Measurements from ENCODE around the gene SARDH. TPM values are rescaled to one million over a fixed set of nuclear protein-coding genes. Genes with fewer than 3 reads are reported as not detected.

SARDH gene
- total RNA-seq, 4 donors from 2014 or later, result 2.9 to 16.4 (median 5.9) TPM

DNA sequence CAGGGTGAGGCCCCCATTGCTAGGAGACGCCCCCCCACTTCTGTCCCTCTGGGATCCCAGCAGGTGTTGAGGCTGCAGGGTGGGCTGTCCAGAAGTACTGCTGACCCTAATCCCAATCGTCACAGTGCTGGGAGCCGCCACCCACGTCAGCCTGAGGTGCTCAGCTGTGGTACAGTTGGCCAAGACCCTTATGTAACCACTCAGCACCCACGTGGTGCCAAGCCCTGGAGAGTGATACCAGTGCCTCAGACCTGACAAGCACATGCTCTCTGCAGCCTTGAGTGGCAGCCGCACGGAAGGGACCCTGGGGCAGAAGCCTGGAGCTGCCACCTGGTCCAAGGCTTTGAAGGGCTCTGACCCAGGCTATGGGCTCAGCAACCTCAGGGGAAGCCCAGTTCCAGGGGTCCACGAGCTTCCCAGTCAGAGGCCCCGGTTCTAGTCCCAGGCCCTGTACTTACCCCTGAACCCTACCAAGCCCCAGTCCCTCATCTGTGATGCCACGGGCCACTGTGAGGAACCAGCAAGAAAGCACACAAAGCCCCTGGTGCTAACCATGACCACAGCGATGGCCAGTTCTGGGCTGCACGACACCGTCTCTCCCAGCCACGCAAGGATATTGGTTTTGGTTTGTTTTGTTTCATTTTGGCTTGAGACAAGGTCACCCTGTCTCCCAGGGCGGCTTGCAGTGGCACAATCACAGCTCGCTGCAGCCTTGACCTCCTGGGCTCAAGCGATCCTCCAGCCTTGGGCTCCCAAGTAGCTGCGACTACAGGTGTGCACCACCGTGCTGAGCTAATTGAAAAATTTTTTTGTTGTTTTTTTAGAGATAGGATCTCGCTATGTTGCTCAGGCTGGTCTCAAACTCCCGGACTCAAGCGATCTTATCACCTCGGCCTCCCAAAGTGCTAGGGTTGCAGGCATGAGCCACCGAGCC, 51.2 kb downstream of the SARDH start:
- Histone ChIP-seq H3K27ac (no peak overlapping the region), H3K4me1 (peaks cover 0 to 20% (median 7%) of the 10 kb centered on the region in 4 donors), H3K9me3 (no peaks in the 10 kb centered on the region), H3K36me3 (no peaks in the 10 kb centered on the region), H3K27me3 (no peaks in the 10 kb centered on the region), H3K4me3 (no peak overlapping the region)
- TF ChIP-seq EP300 (IDR thresholded peaks at IDR 0.05), result no peak
- TF ChIP-seq, protein P1, sequence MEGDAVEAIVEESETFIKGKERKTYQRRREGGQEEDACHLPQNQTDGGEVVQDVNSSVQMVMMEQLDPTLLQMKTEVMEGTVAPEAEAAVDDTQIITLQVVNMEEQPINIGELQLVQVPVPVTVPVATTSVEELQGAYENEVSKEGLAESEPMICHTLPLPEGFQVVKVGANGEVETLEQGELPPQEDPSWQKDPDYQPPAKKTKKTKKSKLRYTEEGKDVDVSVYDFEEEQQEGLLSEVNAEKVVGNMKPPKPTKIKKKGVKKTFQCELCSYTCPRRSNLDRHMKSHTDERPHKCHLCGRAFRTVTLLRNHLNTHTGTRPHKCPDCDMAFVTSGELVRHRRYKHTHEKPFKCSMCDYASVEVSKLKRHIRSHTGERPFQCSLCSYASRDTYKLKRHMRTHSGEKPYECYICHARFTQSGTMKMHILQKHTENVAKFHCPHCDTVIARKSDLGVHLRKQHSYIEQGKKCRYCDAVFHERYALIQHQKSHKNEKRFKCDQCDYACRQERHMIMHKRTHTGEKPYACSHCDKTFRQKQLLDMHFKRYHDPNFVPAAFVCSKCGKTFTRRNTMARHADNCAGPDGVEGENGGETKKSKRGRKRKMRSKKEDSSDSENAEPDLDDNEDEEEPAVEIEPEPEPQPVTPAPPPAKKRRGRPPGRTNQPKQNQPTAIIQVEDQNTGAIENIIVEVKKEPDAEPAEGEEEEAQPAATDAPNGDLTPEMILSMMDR (IDR thresholded peaks at IDR 0.05), result no peak
- TF ChIP-seq POLR2A (IDR thresholded peaks at IDR 0.05), result no peak
- no peak for DNase-seq (ENCODE audit: low spot score in 2 of 2)
- WGBS, 2 donors, result 88 to 93% methylated on average over 22 to 23 of the region's 24 CpGs

DNA sequence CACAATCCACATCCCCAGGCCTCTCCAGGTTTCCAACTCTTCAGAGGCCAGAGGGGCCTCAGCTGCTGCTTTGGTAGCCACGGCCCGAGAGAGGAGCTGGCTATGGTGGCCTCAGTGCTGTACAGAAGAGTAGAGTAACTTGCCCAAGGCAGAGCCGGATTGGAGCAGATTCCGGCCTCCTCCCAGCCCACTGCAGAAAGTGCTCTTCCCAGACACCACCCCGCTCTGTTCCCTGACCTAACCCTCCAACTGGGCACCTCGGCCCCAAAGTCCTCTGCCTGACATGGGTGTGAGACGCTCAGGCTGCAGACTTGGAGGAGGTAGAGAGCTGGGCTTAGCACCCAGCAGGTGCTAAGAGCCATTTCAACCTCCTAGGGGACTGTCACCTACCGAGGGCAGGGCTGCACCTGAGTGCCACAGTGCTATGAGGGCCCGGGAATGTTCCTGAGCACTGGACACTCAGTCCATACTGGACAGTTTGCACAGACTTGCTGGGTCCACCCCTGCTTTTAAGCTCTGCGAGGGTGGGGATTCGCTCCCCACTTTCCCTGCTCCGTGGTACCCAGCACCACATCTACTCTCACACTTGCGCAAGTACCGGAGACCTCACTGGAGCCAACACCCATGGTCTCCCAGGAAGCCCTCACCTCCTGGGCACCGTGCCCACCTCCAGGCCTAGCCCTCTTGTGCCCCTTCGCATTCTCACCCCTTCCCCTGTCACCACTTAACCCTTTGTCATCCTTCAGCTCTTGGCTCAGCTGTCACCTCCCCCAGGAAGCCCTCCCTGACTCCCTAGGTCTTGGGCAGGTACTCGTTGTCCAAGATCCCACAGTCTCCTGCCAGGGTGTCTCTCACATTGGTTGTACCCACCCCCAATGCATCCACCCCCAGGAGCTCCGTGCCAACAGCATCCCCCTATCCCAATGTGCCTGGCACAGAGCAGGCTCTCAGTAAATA, 52.2 kb downstream of the SARDH start:
- H3K4me3 ChIP-seq, result no peak overlapping the region
- DNase-seq (ENCODE audit: low spot score in 2 of 2), result no peak
- H3K27ac ChIP-seq, result no peak overlapping the region
- TF ChIP-seq EP300 (IDR thresholded peaks at IDR 0.05) (no peak), POLR2A (IDR thresholded peaks at IDR 0.05) (no peak)
- TF ChIP-seq, protein P1 (IDR thresholded peaks at IDR 0.05), result no peak
- no peaks in the 10 kb centered on the region for H3K9me3 ChIP-seq
- peaks cover 0 to 20% (median 7%) of the 10 kb centered on the region in 4 donors for H3K4me1 ChIP-seq
- H3K27me3 ChIP-seq, result no peaks in the 10 kb centered on the region
- H3K36me3 ChIP-seq, result no peaks in the 10 kb centered on the region
- WGBS, 2 donors, result 86 to 87% methylated on average over 16 to 18 of the region's 18 CpGs

DNA sequence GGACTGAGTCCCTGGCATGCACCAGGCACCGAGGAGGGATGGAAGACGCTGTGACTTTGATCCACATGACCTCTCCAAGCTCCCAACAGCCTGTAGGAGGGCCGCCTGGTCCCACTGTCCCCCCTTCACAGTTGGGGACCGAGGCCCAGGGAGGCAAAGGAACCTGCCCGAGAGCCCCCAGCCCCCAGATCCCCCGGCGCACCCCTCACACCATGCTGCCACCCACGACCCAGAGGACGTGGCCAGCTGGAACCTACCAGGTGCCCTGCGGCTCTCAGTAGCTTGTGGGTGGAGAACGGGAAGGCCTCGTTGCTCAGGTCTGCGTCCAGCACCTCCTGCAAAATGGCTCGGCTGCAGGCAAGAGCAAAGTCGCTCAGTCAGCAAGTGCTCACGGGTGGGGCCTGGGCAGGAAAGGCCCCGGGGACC, 53.2 kb downstream of the SARDH start:
- Histone ChIP-seq H3K9me3 (no peaks in the 10 kb centered on the region), H3K4me3 (no peak overlapping the region), H3K36me3 (no peaks in the 10 kb centered on the region), H3K4me1 (peaks cover 0 to 20% (median 9%) of the 10 kb centered on the region in 4 donors), H3K27ac (no peak overlapping the region), H3K27me3 (no peaks in the 10 kb centered on the region)
- no peak for DNase-seq (ENCODE audit: low spot score in 2 of 2)
- TF ChIP-seq EP300 (IDR thresholded peaks at IDR 0.05) (no peak), POLR2A (IDR thresholded peaks at IDR 0.05) (no peak)
- TF ChIP-seq, protein P1 (IDR thresholded peaks at IDR 0.05), result no peak
- WGBS, 2 donors, result 83 to 89% methylated on average over 13 of the region's 17 CpGs

DNA sequence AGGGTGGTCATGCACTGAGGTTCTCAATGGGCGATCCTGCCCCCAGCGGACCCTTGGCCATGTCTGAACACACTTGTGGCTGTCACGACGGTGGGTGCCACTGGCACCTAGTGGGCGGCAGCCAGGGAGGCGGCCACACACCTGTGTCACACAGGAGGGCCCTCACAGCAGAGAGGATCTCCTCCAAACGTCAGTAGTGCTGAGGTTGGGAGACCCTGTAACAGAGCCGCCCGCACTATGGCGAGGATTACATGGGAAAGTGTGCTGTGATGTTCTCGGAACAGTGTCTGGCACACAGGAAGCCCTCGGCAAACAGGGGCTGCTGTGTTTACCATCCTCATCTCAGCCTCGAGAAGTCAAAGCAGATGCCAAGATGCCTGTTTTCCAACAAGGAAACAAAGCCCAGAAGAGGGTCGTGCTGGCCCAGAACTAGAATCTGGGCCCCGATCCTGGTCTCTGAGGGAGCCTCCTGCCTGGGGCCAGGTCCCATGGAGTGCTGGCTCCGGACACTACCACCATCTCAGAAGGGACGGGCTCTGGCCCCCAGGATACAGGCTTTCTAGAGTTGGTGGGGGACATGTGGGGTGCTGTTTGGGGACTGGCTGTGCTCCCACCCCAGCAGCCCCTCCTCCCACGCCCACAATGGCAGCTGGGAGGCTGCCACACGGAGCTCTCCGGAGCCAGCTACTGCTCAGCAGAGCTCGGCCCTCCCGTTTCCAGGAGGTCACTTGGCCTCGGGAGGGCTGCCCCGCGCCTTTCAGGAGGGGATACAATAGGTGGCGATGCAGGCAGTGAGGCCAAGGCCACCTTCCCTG, 53.8 kb downstream of the SARDH start:
- Histone ChIP-seq H3K4me1 (peaks cover 0 to 24% (median 10%) of the 10 kb centered on the region in 4 donors), H3K27ac (peak overlapping the region in 2 of 4 donors; percentile 17 to 75), H3K4me3 (no peak overlapping the region), H3K36me3 (no peaks in the 10 kb centered on the region), H3K9me3 (no peaks in the 10 kb centered on the region), H3K27me3 (no peaks in the 10 kb centered on the region)
- no peak for DNase-seq (ENCODE audit: low spot score in 2 of 2)
- WGBS, 2 donors, result 63 to 72% methylated on average over 17 to 26 of the region's 26 CpGs
- TF ChIP-seq EP300 (IDR thresholded peaks at IDR 0.05) (no peak), POLR2A (IDR thresholded peaks at IDR 0.05) (no peak)
- TF ChIP-seq, protein P1 (IDR thresholded peaks at IDR 0.05), result no peak

Data from tibial nerve (tissue), 4 donors.